HEK293 (cell line): ENCODE measurements around the gene GLRX2.
A peak's percentile ranks its signal among the peaks of the same experiment; 100 is the strongest.

ENCODE experiments used
- BCL11A ChIP-seq: fragments of 450-650 bp; formaldehyde crosslinking; IDR thresholded peaks from 2 replicates; pipeline ENCODE4 v1.5.1; 2016; ENCODE audit warnings: low read depth, missing biosample characterization, missing genetic modification characterization
- GLI4 ChIP-seq: fragments of 450-650 bp; formaldehyde crosslinking; IDR thresholded peaks from 2 replicates; pipeline ENCODE4 v1.5.1; 2016; ENCODE audit warnings: missing biosample characterization, missing genetic modification characterization
- RBAK ChIP-seq: fragments of 450-650 bp; formaldehyde crosslinking; IDR thresholded peaks from 2 replicates; pipeline ENCODE4 v1.5.1; 2016; ENCODE audit warnings: missing biosample characterization, missing genetic modification characterization
- SETDB1 ChIP-seq: IDR thresholded peaks from one replicate; pipeline ENCODE4 v1.6.1; 2017; ENCODE audit warnings: mild to moderate bottlenecking, low read length, moderate library complexity, mixed read lengths; ENCODE audit not compliant: insufficient read length
- TCF7L2 ChIP-seq: IDR thresholded peaks from 2 replicates; pipeline ENCODE4 v1.6.1; 2011; ENCODE audit warnings: low read depth, mild to moderate bottlenecking, inconsistent platforms, low read length, moderate library complexity, borderline replicate concordance
- ZBTB21 ChIP-seq: fragments of 450-650 bp; formaldehyde crosslinking; IDR thresholded peaks from 2 replicates; pipeline ENCODE4 v1.5.1; 2017; ENCODE audit warnings: missing biosample characterization, missing genetic modification characterization
- ZNF132 ChIP-seq: fragments of 450-650 bp; formaldehyde crosslinking; IDR thresholded peaks from 2 replicates; pipeline ENCODE4 v1.5.1; 2017; ENCODE audit warnings: missing biosample characterization, missing genetic modification characterization, borderline replicate concordance
- ZNF169 ChIP-seq: fragments of 450-650 bp; formaldehyde crosslinking; IDR thresholded peaks from 2 replicates; pipeline ENCODE4 v1.5.1; 2016; ENCODE audit warnings: missing biosample characterization, missing genetic modification characterization
- ZNF214 ChIP-seq: fragments of 450-650 bp; formaldehyde crosslinking; IDR thresholded peaks from 2 replicates; pipeline ENCODE4 v1.5.1; 2017; ENCODE audit warnings: missing biosample characterization, mild to moderate bottlenecking, missing genetic modification characterization, borderline replicate concordance
- ZNF221 ChIP-seq: fragments of 450-650 bp; formaldehyde crosslinking; IDR thresholded peaks from 2 replicates; pipeline ENCODE4 v1.5.1; 2017; ENCODE audit warnings: missing biosample characterization, missing genetic modification characterization, borderline replicate concordance
- ZNF404 ChIP-seq: fragments of 450-650 bp; formaldehyde crosslinking; IDR thresholded peaks from 2 replicates; pipeline ENCODE4 v1.5.1; 2017; ENCODE audit warnings: missing biosample characterization, missing genetic modification characterization
- ZNF433 ChIP-seq: fragments of 450-650 bp; formaldehyde crosslinking; IDR thresholded peaks from 2 replicates; pipeline ENCODE4 v1.5.1; 2016; ENCODE audit warnings: missing biosample characterization, missing genetic modification characterization, low read depth
- ZNF48 ChIP-seq: fragments of 450-650 bp; formaldehyde crosslinking; IDR thresholded peaks from 2 replicates; pipeline ENCODE4 v1.5.1; 2016; ENCODE audit warnings: missing biosample characterization, missing genetic modification characterization
- ZNF510 ChIP-seq: fragments of 450-650 bp; formaldehyde crosslinking; IDR thresholded peaks from 2 replicates; pipeline ENCODE4 v1.5.1; 2018; ENCODE audit warnings: mild to moderate bottlenecking, missing genetic modification characterization, missing biosample characterization; ENCODE audit not compliant: insufficient replicate concordance
- ZNF555 ChIP-seq: fragments of 450-650 bp; formaldehyde crosslinking; conservative IDR thresholded peaks from 2 replicates; pipeline ENCODE4 v1.5.1; 2017; ENCODE audit warnings: missing biosample characterization, mild to moderate bottlenecking, missing genetic modification characterization, inconsistent platforms
- ZNF560 ChIP-seq: fragments of 450-650 bp; formaldehyde crosslinking; IDR thresholded peaks from 2 replicates; pipeline ENCODE4 v1.5.1; 2017; ENCODE audit warnings: missing biosample characterization, missing genetic modification characterization, borderline replicate concordance
- ZNF585B ChIP-seq: fragments of 450-650 bp; formaldehyde crosslinking; IDR thresholded peaks from 2 replicates; pipeline ENCODE4 v1.5.1; 2016; ENCODE audit warnings: missing biosample characterization, missing genetic modification characterization
- ZNF621 ChIP-seq: fragments of 450-650 bp; formaldehyde crosslinking; IDR thresholded peaks from 2 replicates; pipeline ENCODE4 v1.5.1; 2017; ENCODE audit warnings: missing biosample characterization, missing genetic modification characterization
- ZNF623 ChIP-seq: fragments of 450-650 bp; formaldehyde crosslinking; IDR thresholded peaks from 2 replicates; pipeline ENCODE4 v1.5.1; 2016; ENCODE audit warnings: missing biosample characterization, missing genetic modification characterization
- ZNF830 ChIP-seq: fragments of 450-650 bp; IDR thresholded peaks from 2 replicates; pipeline ENCODE4 v1.5.0; 2018; ENCODE audit warnings: missing biosample characterization, missing genetic modification characterization, low read depth, mild to moderate bottlenecking, moderate library complexity
- ZXDB ChIP-seq: fragments of 450-650 bp; formaldehyde crosslinking; IDR thresholded peaks from 2 replicates; pipeline ENCODE4 v1.5.1; 2016; ENCODE audit warnings: missing biosample characterization, missing genetic modification characterization
- TF ChIP-seq, protein P1 (sequence below): fragments of 450-650 bp; formaldehyde crosslinking; IDR thresholded peaks from 2 replicates; pipeline ENCODE4 v1.5.1; 2016; ENCODE audit warnings: missing biosample characterization, missing genetic modification characterization
- TF ChIP-seq, protein P2 (sequence below): fragments of 450-650 bp; formaldehyde crosslinking; IDR thresholded peaks from 2 replicates; pipeline ENCODE4 v1.5.1; 2017; ENCODE audit warnings: missing biosample characterization, missing genetic modification characterization
- TF ChIP-seq, protein P3 (sequence below): fragments of 450-650 bp; IDR thresholded peaks from 2 replicates; pipeline ENCODE4 v1.5.1; 2018; ENCODE audit warnings: missing biosample characterization, mild to moderate bottlenecking, missing genetic modification characterization
- TF ChIP-seq, protein P4 (sequence below): fragments of 450-650 bp; formaldehyde crosslinking; IDR thresholded peaks from 2 replicates; pipeline ENCODE4 v1.5.1; 2016; ENCODE audit warnings: missing biosample characterization, missing genetic modification characterization
- TF ChIP-seq, protein P5 (sequence below): fragments of 450-650 bp; formaldehyde crosslinking; IDR thresholded peaks from 2 replicates; pipeline ENCODE4 v1.5.1; 2017; ENCODE audit warnings: missing biosample characterization, missing genetic modification characterization
- TF ChIP-seq, protein P6 (sequence below): fragments of 450-650 bp; formaldehyde crosslinking; IDR thresholded peaks from 2 replicates; pipeline ENCODE4 v1.5.1; 2016; ENCODE audit warnings: missing biosample characterization, missing genetic modification characterization

GLRX2 gene

DNA sequence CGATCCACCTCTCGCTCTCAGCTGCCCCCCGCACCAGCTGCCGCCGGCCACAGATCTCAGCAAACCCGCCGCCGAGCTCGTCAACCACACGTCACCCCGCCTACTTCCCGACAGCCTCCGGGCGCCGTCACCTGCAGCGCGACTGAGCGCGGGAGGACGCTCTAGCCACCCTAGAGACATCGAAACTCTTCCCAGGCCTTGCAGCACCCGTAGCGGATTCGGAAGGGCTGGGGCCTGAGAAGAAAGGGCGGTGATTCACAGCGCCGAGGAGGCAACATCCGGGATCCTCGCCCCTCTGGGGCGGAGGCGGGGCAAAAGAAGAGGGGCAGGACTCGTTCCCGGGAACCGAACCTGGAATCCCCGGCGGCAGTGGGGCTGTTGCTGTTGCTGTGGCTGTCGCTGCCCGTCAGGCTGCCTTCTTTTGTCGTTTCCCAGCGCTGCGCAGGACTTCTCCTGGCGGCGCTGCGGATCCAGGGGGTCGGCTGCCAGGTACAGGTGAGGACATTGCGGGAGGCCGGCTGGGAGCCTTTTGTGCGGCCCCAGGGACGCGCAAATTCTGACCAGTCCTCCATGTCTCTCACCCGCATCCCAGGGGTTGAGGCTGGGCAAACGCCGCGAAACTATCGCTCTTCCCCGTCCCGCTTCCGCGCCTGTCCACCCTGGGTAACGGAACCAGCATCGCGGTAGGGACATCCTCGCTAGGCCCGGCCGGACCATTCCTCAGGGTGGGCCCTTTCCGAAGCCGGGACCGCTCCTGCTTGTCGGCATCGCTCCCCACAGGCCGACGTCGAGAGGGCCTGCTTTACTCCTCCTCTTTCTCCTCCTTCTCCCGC, 45.7 kb downstream of the GLRX2 start, which contains the start of the genes RO60 and UCHL5 (continued):
- TF ChIP-seq, protein P1, sequence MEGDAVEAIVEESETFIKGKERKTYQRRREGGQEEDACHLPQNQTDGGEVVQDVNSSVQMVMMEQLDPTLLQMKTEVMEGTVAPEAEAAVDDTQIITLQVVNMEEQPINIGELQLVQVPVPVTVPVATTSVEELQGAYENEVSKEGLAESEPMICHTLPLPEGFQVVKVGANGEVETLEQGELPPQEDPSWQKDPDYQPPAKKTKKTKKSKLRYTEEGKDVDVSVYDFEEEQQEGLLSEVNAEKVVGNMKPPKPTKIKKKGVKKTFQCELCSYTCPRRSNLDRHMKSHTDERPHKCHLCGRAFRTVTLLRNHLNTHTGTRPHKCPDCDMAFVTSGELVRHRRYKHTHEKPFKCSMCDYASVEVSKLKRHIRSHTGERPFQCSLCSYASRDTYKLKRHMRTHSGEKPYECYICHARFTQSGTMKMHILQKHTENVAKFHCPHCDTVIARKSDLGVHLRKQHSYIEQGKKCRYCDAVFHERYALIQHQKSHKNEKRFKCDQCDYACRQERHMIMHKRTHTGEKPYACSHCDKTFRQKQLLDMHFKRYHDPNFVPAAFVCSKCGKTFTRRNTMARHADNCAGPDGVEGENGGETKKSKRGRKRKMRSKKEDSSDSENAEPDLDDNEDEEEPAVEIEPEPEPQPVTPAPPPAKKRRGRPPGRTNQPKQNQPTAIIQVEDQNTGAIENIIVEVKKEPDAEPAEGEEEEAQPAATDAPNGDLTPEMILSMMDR (tag by site-specific recombination) = peak; percentile 23; the same call in 1 of the 2 replicates
- no peak for TF ChIP-seq ZNF621 (tag by site-specific recombination)
- peak; percentile 97 for TF ChIP-seq ZXDB
- no peak for TF ChIP-seq ZNF404 (tag by site-specific recombination)
- no peak for TF ChIP-seq ZNF48 (tag by site-specific recombination)
- TF ChIP-seq ZNF555 (tag by site-specific recombination) = no peak
- peak; percentile 53; the same call in 1 of the 2 replicates for TF ChIP-seq BCL11A (tag by site-specific recombination)
- no peak for TF ChIP-seq GLI4 (tag by site-specific recombination)
- TF ChIP-seq RBAK = no peak
- TF ChIP-seq, protein P2, sequence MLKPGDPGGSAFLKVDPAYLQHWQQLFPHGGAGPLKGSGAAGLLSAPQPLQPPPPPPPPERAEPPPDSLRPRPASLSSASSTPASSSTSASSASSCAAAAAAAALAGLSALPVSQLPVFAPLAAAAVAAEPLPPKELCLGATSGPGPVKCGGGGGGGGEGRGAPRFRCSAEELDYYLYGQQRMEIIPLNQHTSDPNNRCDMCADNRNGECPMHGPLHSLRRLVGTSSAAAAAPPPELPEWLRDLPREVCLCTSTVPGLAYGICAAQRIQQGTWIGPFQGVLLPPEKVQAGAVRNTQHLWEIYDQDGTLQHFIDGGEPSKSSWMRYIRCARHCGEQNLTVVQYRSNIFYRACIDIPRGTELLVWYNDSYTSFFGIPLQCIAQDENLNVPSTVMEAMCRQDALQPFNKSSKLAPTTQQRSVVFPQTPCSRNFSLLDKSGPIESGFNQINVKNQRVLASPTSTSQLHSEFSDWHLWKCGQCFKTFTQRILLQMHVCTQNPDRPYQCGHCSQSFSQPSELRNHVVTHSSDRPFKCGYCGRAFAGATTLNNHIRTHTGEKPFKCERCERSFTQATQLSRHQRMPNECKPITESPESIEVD (tag by site-specific recombination) = 0 out of 2 replicates have a peak, but pooled peaks have one; percentile 12
- TF ChIP-seq ZNF585B (tag by site-specific recombination) = no peak
- no peak for TF ChIP-seq ZNF623 (tag by site-specific recombination)
- no peak for TF ChIP-seq ZNF169 (tag by site-specific recombination)
- TF ChIP-seq, protein P3, sequence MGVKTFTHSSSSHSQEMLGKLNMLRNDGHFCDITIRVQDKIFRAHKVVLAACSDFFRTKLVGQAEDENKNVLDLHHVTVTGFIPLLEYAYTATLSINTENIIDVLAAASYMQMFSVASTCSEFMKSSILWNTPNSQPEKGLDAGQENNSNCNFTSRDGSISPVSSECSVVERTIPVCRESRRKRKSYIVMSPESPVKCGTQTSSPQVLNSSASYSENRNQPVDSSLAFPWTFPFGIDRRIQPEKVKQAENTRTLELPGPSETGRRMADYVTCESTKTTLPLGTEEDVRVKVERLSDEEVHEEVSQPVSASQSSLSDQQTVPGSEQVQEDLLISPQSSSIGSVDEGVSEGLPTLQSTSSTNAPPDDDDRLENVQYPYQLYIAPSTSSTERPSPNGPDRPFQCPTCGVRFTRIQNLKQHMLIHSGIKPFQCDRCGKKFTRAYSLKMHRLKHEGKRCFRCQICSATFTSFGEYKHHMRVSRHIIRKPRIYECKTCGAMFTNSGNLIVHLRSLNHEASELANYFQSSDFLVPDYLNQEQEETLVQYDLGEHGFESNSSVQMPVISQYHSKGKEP = peak; percentile 90
- TF ChIP-seq ZNF132 (tag by site-specific recombination) = no peak
- no peak for TF ChIP-seq ZNF830
- no peak for TF ChIP-seq ZNF214
- TF ChIP-seq TCF7L2 = no peak
- TF ChIP-seq ZNF221 = no peak
- TF ChIP-seq, protein P4, sequence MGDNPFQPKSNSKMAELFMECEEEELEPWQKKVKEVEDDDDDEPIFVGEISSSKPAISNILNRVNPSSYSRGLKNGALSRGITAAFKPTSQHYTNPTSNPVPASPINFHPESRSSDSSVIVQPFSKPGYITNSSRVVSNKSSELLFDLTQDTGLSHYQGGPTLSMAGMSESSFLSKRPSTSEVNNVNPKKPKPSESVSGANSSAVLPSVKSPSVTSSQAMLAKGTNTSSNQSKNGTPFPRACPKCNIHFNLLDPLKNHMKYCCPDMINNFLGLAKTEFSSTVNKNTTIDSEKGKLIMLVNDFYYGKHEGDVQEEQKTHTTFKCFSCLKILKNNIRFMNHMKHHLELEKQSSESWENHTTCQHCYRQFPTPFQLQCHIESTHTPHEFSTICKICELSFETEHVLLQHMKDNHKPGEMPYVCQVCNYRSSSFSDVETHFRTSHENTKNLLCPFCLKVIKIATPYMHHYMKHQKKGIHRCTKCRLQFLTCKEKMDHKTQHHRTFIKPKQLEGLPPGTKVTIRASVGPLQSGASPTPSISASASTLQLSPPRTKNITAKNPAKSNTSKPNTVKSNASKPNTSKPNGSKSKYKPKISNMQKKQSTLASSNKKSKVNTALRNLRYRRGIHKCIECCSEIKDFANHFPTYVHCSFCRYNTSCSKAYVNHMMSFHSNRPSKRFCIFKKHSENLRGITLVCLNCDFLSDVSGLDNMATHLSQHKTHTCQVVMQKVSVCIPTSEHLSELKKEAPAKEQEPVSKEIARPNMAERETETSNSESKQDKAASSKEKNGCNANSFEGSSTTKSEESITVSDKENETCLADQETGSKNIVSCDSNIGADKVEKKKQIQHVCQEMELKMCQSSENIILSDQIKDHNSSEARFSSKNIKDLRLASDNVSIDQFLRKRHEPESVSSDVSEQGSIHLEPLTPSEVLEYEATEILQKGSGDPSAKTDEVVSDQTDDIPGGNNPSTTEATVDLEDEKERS = no peak; the same call in 1 of the 2 replicates
- TF ChIP-seq, protein P5, sequence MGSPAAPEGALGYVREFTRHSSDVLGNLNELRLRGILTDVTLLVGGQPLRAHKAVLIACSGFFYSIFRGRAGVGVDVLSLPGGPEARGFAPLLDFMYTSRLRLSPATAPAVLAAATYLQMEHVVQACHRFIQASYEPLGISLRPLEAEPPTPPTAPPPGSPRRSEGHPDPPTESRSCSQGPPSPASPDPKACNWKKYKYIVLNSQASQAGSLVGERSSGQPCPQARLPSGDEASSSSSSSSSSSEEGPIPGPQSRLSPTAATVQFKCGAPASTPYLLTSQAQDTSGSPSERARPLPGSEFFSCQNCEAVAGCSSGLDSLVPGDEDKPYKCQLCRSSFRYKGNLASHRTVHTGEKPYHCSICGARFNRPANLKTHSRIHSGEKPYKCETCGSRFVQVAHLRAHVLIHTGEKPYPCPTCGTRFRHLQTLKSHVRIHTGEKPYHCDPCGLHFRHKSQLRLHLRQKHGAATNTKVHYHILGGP (tag by site-specific recombination) = no peak
- TF ChIP-seq ZNF433 (tag by site-specific recombination) = no peak
- TF ChIP-seq ZBTB21 (tag by site-specific recombination) = peak; percentile 68
- no peak for TF ChIP-seq ZNF560 (tag by site-specific recombination)
- TF ChIP-seq SETDB1 = no peak
- no peak for TF ChIP-seq ZNF510 (tag by site-specific recombination)
- TF ChIP-seq, protein P6, sequence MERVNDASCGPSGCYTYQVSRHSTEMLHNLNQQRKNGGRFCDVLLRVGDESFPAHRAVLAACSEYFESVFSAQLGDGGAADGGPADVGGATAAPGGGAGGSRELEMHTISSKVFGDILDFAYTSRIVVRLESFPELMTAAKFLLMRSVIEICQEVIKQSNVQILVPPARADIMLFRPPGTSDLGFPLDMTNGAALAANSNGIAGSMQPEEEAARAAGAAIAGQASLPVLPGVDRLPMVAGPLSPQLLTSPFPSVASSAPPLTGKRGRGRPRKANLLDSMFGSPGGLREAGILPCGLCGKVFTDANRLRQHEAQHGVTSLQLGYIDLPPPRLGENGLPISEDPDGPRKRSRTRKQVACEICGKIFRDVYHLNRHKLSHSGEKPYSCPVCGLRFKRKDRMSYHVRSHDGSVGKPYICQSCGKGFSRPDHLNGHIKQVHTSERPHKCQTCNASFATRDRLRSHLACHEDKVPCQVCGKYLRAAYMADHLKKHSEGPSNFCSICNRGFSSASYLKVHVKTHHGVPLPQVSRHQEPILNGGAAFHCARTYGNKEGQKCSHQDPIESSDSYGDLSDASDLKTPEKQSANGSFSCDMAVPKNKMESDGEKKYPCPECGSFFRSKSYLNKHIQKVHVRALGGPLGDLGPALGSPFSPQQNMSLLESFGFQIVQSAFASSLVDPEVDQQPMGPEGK = peak; percentile 54
